ENCODE data around the gene DACT3. TPM values are rescaled to one million over a fixed set of nuclear protein-coding genes. Genes with fewer than 3 reads are reported as not detected.
A peak's percentile ranks its signal among the peaks of the same experiment; 100 is the strongest.

DACT3 gene
- total and polyA plus RNA-seq, 2 of the 13 experiments (the other 11 are each of a cell fraction or from before 2014, with no cell fraction given), result 0.04 TPM; not detected in 1

GRCh38 chr19:46661735-46662592 lies 982 bp upstream of the DACT3 start (continued):
- no peak for TF ChIP-seq HNF4G (IDR thresholded peaks at IDR 0.05; ENCODE audit: borderline replicate concordance, low read depth, low read length)
- TF ChIP-seq HNF4G (CRISPR knock-in tag; IDR thresholded peaks at IDR 0.05; ENCODE audit: borderline replicate concordance, low read depth), result no peak
- peak; percentile 33; the same call in 1 of the 2 replicates for TF ChIP-seq MED1 (CRISPR knock-in tag; IDR thresholded peaks at IDR 0.05)
- TF ChIP-seq ZBTB39 (CRISPR knock-in tag; IDR thresholded peaks at IDR 0.05), result no peak
- 0 out of 2 replicates have a peak, but pooled peaks have one; percentile 30 for TF ChIP-seq SMAD3 (CRISPR knock-in tag; IDR thresholded peaks at IDR 0.05)
- TF ChIP-seq ZKSCAN8 (CRISPR knock-in tag; IDR thresholded peaks at IDR 0.05; ENCODE audit: borderline replicate concordance), result no peak
- TF ChIP-seq HOXA3 (CRISPR knock-in tag; IDR thresholded peaks at IDR 0.05), result peak; percentile 24; the same call in 1 of the 2 replicates
- TF ChIP-seq CC2D1A (CRISPR knock-in tag; IDR thresholded peaks at IDR 0.05), result no peak
- no peak for TF ChIP-seq USF2 (IDR thresholded peaks at IDR 0.05; ENCODE audit: low read depth, low read length)
- peak; percentile 46; the same call in 1 of the 2 replicates for TF ChIP-seq USF2 (CRISPR knock-in tag; IDR thresholded peaks at IDR 0.05; ENCODE audit: borderline replicate concordance)
- peak; percentile 96 for TF ChIP-seq STAG1 (CRISPR knock-in tag; IDR thresholded peaks at IDR 0.05)
- no peak for TF ChIP-seq ZNF17 (CRISPR knock-in tag; IDR thresholded peaks at IDR 0.05)
- peak; percentile 19 for TF ChIP-seq TEAD3 (CRISPR knock-in tag; optimal IDR thresholded peaks at IDR 0.05; ENCODE audit: borderline replicate concordance)
- TF ChIP-seq FOXO1 (CRISPR knock-in tag; IDR thresholded peaks at IDR 0.05), result no peak
- peak; percentile 22; the same call in 1 of the 2 replicates for TF ChIP-seq SALL1 (CRISPR knock-in tag; IDR thresholded peaks at IDR 0.05)
- no peak for TF ChIP-seq MTF1 (CRISPR knock-in tag; IDR thresholded peaks at IDR 0.05)
- TF ChIP-seq RXRB (CRISPR knock-in tag; IDR thresholded peaks at IDR 0.05; ENCODE audit: borderline replicate concordance), result peak; percentile 27; the same call in 1 of the 2 replicates
- no peak for TF ChIP-seq PAXIP1 (CRISPR knock-in tag; conservative IDR thresholded peaks at IDR 0.05)
- no peak for TF ChIP-seq ZBTB26 (CRISPR knock-in tag; IDR thresholded peaks at IDR 0.05; ENCODE audit: borderline replicate concordance)

Measured in HepG2 (cell line).